SU-DHL-6 (cell line): ENCODE data around the gene STK33.

Experiments
- CTCF ChIP-seq: fragments of 200-600 bp; sonication (generic); IDR thresholded peaks from one replicate; pipeline ENCODE4 v1.5.1; 2017; ENCODE audit warnings: antibody characterized with exemption, mild to moderate bottlenecking, low read length, moderate library complexity; ENCODE audit not compliant: insufficient read depth, poor library complexity, severe bottlenecking
- EZH2phosphoT487 ChIP-seq: fragments of 200-600 bp; sonication (generic), shearing (Covaris generic); conservative IDR thresholded peaks from 2 replicates; pipeline ENCODE4 v1.6.1; 2018; ENCODE audit warnings: mild to moderate bottlenecking, antibody characterized with exemption, low read length, moderate library complexity, mixed read lengths

DNA sequence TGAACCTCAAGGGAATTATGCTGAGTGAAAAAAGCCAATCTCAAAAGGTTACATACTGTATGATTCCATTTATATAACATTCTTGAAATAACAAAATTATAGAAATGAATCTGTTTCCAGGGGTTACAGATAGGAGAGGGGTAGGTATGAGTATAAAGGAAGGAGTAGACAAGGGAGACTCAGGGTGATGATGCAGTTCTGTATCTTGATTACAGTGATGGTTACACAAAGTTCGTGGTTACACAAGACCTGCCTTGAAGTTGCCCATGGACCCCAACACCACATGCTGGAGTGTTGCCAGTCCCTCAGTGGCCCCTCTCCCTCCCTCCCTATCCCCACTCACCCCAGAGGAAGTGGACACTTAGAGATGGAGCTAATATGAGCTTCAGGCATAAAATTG is 20.3 kb downstream of the STK33 start:
- TF ChIP-seq CTCF: no peak
- no peak for TF ChIP-seq EZH2phosphoT487
